ENCODE data around the gene EYS.
"Not testable (repeated sequence)": the region's sequence is repeated elsewhere in the genome, so short reads cannot be mapped to it uniquely, and the experiment has no call there.

The EYS gene

DNA sequence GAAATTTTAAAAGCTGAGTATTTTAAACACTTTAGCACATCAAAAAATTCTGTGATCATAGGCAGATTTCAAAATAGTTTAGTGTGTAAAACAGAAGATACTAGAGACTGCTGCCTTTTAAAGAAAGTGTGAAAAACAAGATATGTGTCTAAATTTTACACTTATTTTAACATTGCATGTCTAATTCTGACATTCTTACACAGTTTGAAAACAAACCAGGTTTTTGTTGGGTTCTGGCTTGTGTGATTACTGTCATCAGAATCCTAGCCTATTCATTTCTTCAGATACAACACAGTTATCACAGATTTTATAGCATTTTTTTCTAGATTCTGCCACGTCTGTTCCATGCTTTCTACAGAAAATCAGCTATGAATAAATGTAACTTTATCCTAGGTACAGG, 257.1 kb downstream of the EYS start:
- DNase-seq = no peak

DNA sequence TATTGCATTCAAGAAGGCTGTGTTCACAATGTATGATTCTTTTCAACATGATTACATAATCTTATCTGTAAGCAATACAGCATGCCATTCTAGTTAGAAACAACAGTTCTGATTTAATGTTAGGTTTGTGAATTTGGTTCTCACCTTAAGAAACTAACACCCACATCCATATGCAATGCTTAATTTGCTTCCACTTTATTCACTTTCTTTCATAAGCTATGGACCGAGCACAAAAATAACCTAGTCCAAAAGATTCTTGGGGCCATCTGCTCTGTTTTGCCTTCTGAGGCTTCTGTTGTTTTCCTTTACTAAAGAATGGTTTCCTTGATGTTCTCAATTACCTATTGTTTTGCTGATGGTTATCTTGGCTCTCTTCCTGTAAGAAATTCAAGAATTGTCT, 258.2 kb downstream of the EYS start:
- DNase-seq = no peak

DNA sequence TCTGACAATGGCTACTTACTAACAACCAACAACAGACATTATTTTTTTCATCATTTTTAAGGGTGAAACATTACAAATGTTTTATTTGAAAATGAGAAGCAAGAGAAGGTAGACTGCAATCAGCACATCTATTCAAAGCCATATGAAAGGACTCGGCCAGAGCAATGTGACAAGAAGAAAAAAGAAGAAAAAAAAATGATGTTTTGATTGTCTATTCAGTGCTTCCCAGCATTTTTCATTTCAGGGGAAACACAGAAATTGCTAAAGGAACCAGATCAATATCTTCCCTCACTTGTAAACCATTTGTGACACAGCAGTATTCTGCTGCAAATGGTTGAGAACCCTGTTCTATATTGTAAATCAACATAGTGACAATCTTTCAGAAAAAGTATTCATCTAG, 270.7 kb downstream of the EYS start:
- no peak for DNase-seq

DNA sequence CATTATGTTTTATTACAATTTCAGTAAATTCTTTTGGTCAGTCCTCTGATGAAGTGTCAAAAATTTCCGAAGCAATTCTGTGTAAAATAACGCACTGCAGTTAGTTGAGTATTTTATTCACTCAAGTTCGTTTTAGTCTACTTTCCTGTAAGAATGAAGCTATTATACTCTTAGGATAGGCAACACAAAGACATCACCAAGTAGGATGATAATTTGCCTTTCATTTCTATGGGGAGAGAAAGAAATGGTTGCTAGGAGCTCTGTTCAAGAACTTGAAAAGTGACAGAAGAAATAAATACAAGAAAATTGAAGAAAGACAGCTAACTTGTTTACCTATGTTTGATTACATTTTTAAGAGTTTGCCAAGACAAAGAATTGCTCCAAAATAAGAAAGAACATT, 290.4 kb downstream of the EYS start:
- DNase-seq = no peak

DNA sequence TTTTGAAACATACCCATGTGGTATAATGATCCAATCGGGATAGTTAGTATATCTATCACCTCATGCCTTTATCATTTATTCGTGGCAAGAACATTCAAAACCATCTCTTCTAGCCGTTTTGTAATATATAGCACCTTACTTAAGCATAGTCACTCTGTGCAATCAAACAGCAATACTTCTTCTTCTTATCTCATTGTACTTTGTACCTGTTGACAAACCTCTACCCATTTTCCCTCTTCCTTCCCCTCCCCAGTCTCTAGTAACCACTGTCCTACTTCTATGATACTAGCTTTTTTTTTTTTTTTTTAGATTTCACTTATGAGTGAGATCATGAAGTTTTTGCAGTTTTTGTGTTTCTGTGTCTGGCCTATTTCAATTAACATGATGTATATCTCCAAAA, 296.7 kb downstream of the EYS start:
- no peak for DNase-seq

DNA sequence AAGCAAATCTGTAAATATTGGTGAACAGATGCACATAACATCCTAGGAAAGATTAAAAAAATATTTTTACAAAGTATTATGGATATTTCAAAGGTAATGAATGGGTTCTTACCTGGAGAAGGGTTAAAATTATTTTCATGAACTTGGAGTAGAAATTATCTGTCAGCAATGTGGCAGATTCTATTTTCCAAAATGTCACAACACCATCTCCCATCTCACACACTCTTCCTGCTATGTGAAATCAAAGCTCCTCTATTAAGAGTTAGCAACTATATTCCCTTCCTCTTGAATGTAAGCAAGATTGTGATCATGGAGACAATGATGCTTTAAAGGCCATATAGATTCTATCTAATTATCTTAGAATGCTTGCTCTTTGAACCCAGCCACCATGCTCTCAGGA, 304.5 kb downstream of the EYS start:
- DNase-seq = no peak

DNA sequence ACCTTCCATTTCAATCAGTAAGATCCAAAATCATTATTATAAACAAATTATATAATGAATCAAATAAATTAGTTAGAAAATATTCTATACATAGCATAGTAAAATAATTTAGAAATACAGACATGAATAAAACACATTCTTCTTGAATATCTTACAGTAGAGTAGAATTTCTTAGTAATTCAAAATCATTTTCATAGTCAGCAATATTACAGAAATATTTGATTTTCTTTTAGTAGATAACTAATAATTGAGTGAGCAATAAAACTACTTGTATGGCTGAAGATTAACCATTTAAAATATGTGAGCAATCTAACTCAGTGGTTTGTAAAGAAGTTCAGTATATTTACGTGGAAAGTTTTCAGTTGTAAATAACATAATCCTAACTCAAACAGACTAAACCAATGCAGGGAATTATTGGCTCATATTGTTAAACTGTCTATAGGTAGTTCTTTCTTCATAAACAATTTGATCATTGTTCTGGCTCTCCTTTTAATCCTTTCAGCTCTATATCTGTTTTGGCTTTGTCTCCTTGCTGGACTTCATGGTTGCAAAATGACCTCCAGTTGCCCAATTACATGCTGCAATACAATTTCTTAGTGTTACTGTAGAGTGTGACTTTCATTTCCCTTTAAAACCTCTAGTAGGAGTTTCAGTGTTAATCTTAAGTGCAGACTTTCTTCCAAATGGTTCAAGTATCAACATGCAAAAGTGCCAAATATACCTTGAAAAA, 307.5 kb downstream of the EYS start:
- no peak for DNase-seq

DNA sequence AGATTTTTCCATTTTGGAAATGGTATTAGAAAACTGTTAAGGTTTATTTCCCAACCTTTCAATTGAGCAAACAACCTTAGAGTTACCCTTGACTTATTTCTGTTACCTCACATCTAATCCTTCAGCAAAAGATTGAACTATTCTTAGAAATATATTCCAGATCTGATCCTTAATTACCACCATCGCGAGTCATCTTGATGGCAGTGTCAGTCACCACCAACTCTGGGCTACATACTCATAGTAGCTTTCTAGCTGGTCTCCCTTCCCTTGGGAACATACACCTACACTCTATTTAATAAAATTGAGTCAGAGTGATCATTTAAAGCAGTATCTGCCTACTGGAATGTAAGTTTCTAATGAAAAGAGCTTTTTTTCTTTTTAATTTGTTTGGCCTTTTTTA, 308.2 kb downstream of the EYS start:
- DNase-seq = no peak

DNA sequence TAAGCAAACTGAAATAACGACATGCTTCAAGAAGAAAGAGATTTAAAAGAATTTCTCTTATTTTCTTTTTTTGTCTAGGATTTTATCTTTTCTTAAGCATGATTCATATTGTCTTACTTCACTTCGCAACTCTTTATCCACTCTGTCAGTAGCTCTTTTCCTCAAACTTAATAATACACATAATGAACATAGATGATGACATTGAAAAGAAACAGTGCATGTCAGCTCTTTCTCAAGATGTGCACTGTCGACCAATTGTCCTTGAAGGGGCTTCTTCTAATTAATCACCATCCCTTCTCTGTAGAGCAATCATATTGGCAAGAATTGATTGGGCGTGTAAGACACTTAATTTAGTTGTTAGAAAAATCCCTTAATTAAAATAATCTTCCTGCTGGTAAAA, 356.5 kb downstream of the EYS start:
- DNase-seq = no peak

DNA sequence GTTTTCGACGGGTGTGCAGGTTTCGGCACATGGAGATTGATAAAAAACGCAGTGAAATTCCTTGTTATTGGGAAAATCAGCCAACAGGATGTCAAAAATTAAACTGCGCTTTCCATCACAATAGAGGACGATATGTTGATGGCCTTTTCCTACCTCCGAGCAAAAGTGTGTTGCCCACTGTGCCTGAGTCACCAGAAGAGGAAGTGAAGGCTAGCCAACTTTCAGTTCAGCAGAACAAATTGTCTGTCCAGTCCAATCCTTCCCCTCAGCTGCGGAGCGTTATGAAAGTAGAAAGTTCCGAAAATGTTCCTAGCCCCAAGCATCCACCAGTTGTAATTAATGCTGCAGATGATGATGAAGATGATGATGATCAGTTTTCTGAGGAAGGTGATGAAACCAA, 404.4 kb downstream of the EYS start:
- DNase-seq = not testable (repeated sequence)

DNA sequence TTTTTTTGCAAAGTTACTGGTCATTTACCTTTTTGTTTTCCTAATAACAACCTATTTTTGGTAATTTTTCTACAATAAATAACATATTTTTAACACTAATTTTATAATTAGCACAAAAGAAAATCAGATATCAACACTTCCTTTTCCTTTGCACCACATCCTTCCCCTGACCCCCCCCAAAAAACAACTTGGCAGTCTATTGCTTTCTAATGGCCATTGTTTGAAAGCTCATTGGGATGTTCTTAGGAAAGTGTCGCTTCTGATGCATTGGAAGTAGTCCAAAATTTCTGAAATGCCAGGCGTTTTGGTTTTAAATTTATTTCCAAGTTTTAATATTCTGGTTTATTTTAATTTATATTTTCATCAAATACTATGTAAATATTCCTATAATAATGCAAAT, 407.8 kb downstream of the EYS start:
- no peak for DNase-seq

DNA sequence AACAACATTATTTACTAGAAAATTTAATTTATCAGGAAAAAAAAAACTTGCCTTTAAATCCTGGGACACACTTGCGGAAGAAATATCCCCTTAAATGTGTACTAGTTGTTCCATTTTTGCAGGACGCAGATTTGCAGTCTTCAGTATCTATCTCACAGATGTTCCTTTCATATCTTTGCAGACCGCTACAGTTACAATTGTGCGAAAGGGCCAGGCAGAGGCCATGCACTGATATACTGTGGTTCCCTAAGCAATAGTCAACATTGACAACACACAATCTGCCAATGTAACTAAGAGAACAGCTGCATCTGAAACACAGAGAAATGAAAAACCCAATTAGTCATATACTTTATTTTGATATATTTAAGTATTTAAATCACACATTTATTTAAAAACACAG, 411.2 kb downstream of the EYS start:
- DNase-seq = no peak

DNA sequence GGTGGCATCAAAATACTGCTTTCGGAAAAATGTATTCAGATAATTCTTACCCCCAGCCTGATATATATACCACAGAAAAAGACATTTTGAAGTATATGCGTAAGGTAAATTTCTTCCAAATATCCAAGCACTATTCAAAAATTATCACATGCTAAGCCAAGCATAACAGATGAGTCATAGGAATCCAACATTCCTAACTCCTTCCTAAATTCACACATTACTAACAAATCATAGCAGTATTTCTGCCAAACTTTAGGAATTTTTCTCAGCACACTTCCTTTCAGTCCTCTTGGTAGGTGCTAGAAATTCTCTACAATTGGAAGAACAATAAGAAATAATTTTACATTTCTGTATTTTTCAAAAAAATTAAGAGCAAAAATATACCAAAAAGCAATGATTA, 417.5 kb downstream of the EYS start:
- DNase-seq = no peak

DNA sequence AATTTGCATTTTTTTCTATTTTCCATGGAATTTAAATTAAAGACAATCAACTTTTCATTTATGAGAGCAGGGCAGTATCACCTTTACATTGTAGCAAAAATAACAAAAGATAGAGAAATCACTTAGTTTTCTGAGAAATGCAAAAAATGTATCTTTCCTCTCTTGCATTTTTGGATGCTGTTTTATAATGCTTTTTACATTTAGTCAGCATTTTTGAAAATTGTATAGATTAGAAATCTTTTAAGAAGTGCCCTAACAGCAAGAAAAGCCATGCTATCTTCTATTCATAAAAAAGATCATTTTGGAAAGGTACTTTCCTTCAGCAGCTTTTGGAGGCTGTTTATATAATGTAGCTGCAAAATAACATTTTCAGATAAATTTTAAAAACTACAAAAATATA, 421.8 kb downstream of the EYS start:
- DNase-seq = no peak

DNA sequence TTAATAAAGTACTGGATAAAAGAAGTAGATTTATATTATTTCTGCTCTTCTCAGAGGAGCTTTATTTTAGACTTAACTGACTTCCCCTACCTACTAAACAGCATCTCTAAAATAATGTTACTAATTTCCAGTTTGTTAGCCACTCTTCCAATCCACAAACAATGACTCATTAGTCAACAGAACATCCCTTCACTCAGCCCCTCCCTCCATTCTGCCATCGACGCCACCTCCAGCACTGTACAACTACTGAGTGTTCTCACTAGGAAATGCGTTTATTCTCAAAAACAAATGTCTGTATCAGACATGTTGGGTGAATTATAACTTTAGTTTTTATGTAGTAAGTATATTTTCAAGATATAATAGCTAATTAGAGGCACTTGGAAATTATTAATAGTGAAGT, 427.0 kb downstream of the EYS start:
- DNase-seq = no peak

DNA sequence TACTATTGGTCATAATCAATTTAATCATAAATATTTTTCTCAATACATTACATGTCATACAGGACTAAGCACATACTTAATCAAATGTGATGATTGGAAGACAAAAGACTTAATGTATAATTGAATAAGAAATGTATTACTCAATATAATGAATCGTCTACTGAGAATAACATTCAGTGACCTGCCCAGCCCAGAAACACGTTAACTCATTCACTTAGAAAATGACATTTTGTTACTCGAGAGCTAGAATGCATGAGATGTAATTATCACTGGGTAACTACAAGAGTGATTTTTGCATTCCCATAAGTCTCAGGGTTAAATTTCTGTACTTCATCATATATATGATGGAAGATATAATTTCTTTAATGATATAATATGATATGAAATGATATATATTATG, 444.8 kb downstream of the EYS start:
- DNase-seq = no peak

DNA sequence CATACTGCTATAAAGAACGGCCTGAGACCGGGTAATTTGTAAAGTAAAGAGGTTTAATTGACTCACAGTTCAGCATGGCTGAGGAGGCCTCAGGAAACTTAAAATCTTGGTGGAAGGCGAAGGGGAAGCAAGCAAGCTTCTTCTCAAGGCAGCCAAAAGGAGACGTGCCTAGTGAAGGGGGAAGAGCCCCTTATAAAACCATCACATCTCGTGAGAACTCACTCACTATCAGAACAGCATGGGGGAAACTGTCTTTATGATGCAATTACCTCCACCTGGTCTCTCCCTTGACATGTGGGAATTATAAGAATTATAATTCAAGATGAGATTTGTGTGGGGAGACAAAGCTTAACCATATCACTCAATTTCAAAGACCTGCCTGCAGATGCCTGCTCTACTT, 447.0 kb downstream of the EYS start:
- no peak for DNase-seq

DNA sequence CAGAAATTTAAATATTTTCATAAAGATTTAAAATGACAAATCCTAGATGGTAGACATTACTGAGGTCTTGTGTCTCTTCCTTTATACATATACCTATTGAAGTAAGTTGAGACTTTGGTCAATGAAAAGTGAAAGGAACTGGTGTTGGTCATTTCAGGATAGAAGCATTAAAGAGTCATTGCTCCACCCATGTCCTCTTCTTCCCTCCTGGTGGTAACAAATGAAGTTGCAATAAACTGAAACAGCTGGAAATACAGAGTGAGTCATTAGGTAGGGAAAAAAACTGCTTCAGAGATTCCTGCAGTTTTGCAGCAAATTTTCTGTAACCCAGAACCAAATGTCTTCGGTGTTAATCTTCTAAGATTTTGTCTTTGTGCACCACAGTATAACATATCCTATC, 448.0 kb downstream of the EYS start:
- no peak for DNase-seq

DNA sequence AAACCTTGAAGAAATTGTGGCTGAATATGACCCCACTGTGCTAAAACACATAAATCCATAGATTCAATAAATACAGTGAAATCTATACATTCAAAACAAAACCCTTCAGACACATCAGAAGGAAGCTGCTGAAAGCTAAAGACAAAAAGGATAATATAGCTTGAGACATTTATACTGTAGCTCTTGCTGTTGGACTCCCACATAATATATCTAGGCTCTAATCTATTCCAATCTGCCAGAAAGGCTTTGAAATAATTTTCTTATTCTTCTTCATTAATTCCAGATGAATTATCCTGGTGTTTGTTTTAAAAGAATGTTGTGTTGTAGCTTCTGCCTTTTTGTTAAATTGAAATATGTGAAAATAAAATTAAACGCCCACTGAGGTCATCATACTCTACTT, 454.0 kb downstream of the EYS start:
- no peak for DNase-seq

DNA sequence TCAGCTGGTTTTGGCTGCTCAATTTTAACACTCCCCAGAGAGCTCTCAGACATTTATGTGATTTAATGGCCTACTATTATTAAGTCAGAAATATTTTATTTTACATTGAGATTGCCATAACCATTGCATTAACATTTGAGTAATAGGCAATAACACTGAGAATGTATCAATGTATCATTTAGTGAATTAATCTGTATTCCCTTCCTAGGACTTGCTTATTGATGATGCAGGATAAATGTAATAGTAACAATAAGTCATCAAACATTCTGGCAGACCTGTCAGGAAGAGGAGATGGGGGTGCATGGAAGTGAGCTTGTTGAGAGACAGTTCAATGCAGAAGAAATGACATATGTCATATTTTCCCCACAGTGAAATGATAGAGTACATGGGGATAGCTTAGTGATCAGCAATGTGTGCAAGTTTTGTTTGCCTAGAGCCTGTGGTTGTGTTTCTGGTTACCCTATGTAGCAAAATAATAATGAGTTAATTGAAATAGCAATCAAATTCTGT, 458.9 kb downstream of the EYS start:
- no peak for DNase-seq

DNA sequence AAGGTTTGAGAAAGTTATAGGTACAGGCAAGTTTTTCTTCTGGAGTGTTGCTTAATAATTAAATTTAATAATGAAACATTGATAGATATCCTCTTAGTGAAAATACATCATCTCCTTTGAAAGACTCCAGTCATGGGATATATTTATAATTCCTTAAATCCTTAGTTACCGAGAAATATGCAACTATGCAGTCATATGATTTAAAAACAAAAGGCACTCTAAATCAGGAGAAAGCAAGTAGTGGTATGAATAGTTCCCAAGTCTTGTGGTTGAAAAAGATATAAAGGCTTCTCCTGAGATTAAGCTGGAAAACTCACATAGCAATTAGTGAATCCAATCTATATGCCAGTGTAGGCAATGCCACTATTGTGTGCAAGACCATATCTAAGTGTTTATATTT, 475.4 kb downstream of the EYS start:
- DNase-seq = no peak

DNA sequence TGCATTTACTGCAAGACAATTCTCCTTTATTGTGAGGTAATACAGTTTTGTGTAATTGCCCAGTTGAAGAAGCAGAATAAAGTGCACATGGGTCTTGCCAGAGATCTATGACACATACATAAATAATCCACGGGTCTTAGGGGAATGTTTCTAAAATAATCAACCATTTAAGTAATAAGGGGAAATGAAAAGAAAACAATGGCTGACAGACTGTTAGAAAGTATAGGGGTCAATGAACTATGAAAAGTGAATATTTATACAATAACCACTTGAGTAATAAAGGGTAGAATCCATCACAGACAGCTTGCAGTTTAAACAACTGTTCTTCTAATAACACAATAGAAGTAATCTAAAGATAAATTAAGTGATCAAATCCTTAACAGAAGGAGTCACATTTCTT, 477.2 kb downstream of the EYS start:
- DNase-seq = no peak

DNA sequence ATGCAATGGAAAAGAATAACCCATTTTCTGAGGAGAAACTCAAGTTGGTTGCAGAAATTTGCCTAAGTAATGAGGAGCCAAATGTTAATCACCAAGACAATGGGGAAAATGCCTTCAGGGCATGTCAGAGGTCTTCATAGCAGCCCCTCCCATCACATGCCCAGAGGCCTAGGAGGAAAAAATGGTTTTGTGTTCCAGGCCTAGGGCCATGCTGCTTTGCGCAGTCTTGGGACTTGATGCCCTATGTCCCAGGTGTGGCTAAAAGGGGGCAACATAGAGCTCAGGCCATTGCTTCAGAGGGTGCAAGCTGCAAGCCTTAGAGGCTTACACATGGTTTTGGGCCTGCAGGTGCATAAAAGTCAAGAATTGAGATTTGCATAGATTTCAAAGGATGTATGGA, 485.9 kb downstream of the EYS start:
- no peak for DNase-seq

DNA sequence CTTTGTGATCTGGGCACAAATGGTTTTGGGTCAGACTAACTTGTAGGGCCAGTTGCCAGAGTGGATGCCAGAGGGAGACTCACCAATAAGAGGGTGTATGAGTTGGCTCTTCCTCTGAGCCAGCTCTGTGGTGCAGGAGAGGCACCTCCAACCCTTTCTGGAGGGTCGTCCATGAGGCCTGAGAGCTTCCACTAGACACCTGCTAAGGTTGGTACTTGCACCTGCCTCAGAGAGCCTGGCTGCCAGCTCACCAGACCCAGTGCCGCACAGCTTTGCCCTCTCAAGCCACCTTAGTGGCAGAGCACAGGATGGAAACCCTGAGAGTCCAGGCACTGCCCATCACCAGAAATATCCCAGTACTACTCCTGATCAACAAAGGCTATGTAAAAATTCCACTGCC, 504.3 kb downstream of the EYS start:
- no peak for DNase-seq

DNA sequence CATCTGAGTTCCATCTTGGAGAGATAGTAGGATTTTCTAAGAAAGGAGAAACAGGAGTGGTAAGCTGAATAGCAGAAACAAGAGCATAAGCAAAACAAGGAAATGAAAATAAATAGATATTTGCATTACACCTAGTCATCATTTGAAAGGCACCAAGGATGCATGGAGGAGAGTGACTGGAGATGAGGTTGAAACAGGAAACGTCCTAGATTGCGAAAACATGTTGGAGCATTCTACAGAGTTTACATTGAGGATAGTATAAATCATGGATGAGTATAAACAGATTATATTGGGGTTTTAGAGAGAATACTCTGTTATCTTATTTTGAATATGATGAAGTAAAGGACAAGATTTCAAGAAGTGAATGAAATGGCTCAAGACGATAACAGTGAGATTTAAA, 507.3 kb downstream of the EYS start:
- no peak for DNase-seq

DNA sequence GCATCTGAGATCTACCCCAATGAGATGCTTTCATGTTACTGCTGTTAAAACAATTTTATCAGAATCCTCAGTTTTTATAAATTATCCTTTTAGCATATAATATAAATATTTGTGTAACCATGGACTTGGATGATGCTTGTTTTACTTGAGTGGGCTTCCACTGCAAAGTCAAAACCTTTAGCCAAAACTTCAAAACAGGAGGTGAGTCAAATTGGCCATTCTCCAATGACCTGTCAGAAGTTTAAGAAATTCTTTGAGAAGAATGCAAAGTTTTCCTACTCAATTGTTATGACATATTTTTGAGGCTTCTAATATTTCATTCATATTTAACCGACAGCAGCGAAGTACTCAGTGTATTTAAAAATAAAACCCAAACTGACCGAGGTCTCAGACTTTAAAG, 507.9 kb downstream of the EYS start:
- no peak for DNase-seq
